Liver (tissue), 9 donors: Measurements from ENCODE around the gene RHBDD3. TPM values are rescaled to one million over a fixed set of nuclear protein-coding genes. Genes with fewer than 3 reads are reported as not detected.
A peak's percentile ranks its signal among the peaks of the same experiment; 100 is the strongest.

Experiments
- DNase-seq: peaks from one replicate; pipeline ENCODE4 v3.0.0-alpha.2; 2017; ENCODE audit warnings: low spot score
- H3K27ac ChIP-seq, 2 donors: one replicate each; pipeline ENCODE4 v1.7.0; 2013; ENCODE audit warnings: inconsistent platforms in 2 of 2, low read length in 2 of 2, control low read depth in 1 of 2, low read depth in 1 of 2, mild to moderate bottlenecking in 1 of 2
- H3K27me3 ChIP-seq, 4 donors: one replicate each; pipeline versions ENCODE4 v1.6.1 to v1.7.0; 2013; ENCODE audit warnings: low read length in 3 of 4, inconsistent platforms in 1 of 4, mild to moderate bottlenecking in 1 of 4, moderate library complexity in 1 of 4; ENCODE audit not compliant: control insufficient read depth in 4 of 4, insufficient read depth in 4 of 4
- H3K36me3 ChIP-seq, 4 donors: one replicate each; pipeline versions ENCODE4 v1.6.1 to v1.7.0; 2013; ENCODE audit warnings: low read length in 3 of 4, mild to moderate bottlenecking in 3 of 4, low read depth in 1 of 4, moderate library complexity in 1 of 4; ENCODE audit not compliant: control insufficient read depth in 4 of 4, insufficient read depth in 3 of 4
- H3K4me1 ChIP-seq, 4 donors: one replicate each; pipeline versions ENCODE4 v1.6.1 to v1.7.0; 2013; ENCODE audit warnings: low read length in 3 of 4, mild to moderate bottlenecking in 3 of 4, moderate library complexity in 1 of 4; ENCODE audit not compliant: control insufficient read depth in 4 of 4, insufficient read depth in 4 of 4
- H3K4me3 ChIP-seq, 3 donors: one replicate each; pipeline versions ENCODE4 v1.6.1 to v1.7.0; 2013; ENCODE audit warnings: low read length in 3 of 3, control low read depth in 1 of 3, low read depth in 1 of 3, mild to moderate bottlenecking in 1 of 3
- H3K9ac ChIP-seq, 2 donors: one replicate each; pipeline ENCODE4 v1.7.0; 2013; ENCODE audit warnings: low read length in 2 of 2, mild to moderate bottlenecking in 2 of 2, moderate library complexity in 2 of 2, control low read depth in 1 of 2, low read depth in 1 of 2
- H3K9me3 ChIP-seq, 4 donors: one replicate each; pipeline versions ENCODE4 v1.6.1 to v1.7.0; 2013; ENCODE audit warnings: low read length in 3 of 4; ENCODE audit not compliant: control insufficient read depth in 4 of 4
- ATF3 ChIP-seq: IDR thresholded peaks from 2 replicates; pipeline ENCODE4 v1.6.1; 2016; ENCODE audit warnings: antibody characterized with exemption
- EGR1 ChIP-seq, 2 donors: IDR thresholded peaks; 2 replicates each; pipeline ENCODE4 v1.6.1; 2016 to 2018; ENCODE audit warnings: antibody characterized with exemption in 2 of 2, low read depth in 2 of 2
- FOXA1 ChIP-seq: IDR thresholded peaks from 2 replicates; pipeline ENCODE4 v1.6.1; 2016; ENCODE audit warnings: antibody characterized with exemption
- FOXA2 ChIP-seq: IDR thresholded peaks from 2 replicates; pipeline ENCODE4 v1.6.1; 2016; ENCODE audit warnings: antibody characterized with exemption
- GABPA ChIP-seq, 2 donors: IDR thresholded peaks in 1 of 2; conservative IDR thresholded peaks in 1 of 2; 2 replicates each; pipeline ENCODE4 v1.6.1; 2016; ENCODE audit warnings: antibody characterized with exemption in 2 of 2, mild to moderate bottlenecking in 1 of 2, moderate library complexity in 1 of 2
- HNF4A ChIP-seq, 2 donors: conservative IDR thresholded peaks; 2 replicates each; pipeline ENCODE4 v1.6.1; 2016; ENCODE audit warnings: antibody characterized with exemption in 2 of 2, mild to moderate bottlenecking in 2 of 2
- HNF4G ChIP-seq: IDR thresholded peaks from 2 replicates; pipeline ENCODE4 v1.6.1; 2016; ENCODE audit warnings: antibody characterized with exemption
- JUND ChIP-seq, 2 donors: IDR thresholded peaks; 2 replicates each; pipeline ENCODE4 v1.6.1; 2016; ENCODE audit warnings: antibody characterized with exemption in 2 of 2
- MAX ChIP-seq: IDR thresholded peaks from 2 replicates; pipeline ENCODE4 v1.6.1; 2016; ENCODE audit warnings: antibody characterized with exemption
- NR2F2 ChIP-seq: IDR thresholded peaks from 2 replicates; pipeline ENCODE4 v1.6.1; 2016; ENCODE audit warnings: antibody characterized with exemption
- RAD21 ChIP-seq, 2 donors: IDR thresholded peaks; 2 replicates each; pipeline ENCODE4 v1.6.1; 2016; ENCODE audit warnings: antibody characterized with exemption in 2 of 2, mild to moderate bottlenecking in 2 of 2
- REST ChIP-seq: IDR thresholded peaks from 2 replicates; pipeline ENCODE4 v1.6.1; 2016; ENCODE audit warnings: antibody characterized with exemption, mild to moderate bottlenecking
- RXRA ChIP-seq, 2 donors: IDR thresholded peaks; 2 replicates each; pipeline ENCODE4 v1.6.1; 2017 to 2018; ENCODE audit warnings: antibody characterized with exemption in 2 of 2, mild to moderate bottlenecking in 1 of 2
- TAF1 ChIP-seq: conservative IDR thresholded peaks from 2 replicates; pipeline ENCODE4 v1.6.1; 2016; ENCODE audit warnings: antibody characterized with exemption, mild to moderate bottlenecking
- YY1 ChIP-seq: IDR thresholded peaks from 2 replicates; pipeline ENCODE4 v1.6.1; 2016; ENCODE audit warnings: antibody characterized with exemption, mild to moderate bottlenecking
- ZBTB33 ChIP-seq: IDR thresholded peaks from 2 replicates; pipeline ENCODE4 v1.6.1; 2016; ENCODE audit warnings: antibody characterized with exemption
- WGBS: extraction: QIAGEN DNeasy Blood & Tissue Kit; methylation state at CpG from one replicate; pipeline ENCODE4 v1.1.7; 2013; 5-methylcytosine and 5-hydroxymethylcytosine counted together
- polyA plus RNA-seq, 2 donors: library from polyadenylated mRNA; stranded (reverse) in 1 of 2; unstranded in 1 of 2; fragments of 200-250 nt in 1 of 2; fragments of >200 nt in 1 of 2; fragmentation: Nextera tagmentation in 1 of 2; extraction: Ambion mirVana in 1 of 2; gene quantifications; one replicate each; pipeline versions ENCODE4 v1.2.1 to v1.2.3, GENCODE V29; 2013 to 2015
- total RNA-seq, 2 donors: library from RNA; depleted of rRNA; stranded (reverse); fragments of >200 nt; gene quantifications; one replicate each; pipeline ENCODE4 v1.2.3, GENCODE V29; 2014
- donor health status: healthy.
- donor health status: healthy.
- donor health status: healthy.
- donor health status: healthy.
- donor health status: healthy.

Gene RHBDD3
- total and polyA plus RNA-seq, 4 donors = 14.3 to 26.5 (median 18.3) TPM

- H3K36me3 ChIP-seq = no peaks in the 10 kb centered on the region
- peaks cover 0 to 4% (median 0%) of the 10 kb centered on the region in 4 donors for H3K27me3 ChIP-seq
- H3K9ac ChIP-seq = no peak overlapping the region
- H3K27ac ChIP-seq = peak overlapping the region; percentile 9 to 36
- no peak for DNase-seq
- TF ChIP-seq HNF4A (conservative IDR thresholded peaks at IDR 0.05) (no peak), NR2F2 (peak; percentile 62)
- 77% methylated on average over 28 of the region's 28 CpGs for WGBS
- H3K4me3 ChIP-seq = no peak overlapping the region
- H3K9me3 ChIP-seq = no peaks in the 10 kb centered on the region
- H3K4me1 ChIP-seq = peaks cover 18 to 66% (median 31%) of the 10 kb centered on the region in 4 donors
These were observed 42.5 kb upstream of the RHBDD3 start for GRCh38 chr22:29310065-29310862.

GRCh38 chr22:29309332-29310064 is 41.7 kb upstream of the RHBDD3 start:
- H3K36me3 ChIP-seq = no peaks in the 10 kb centered on the region
- H3K4me1 ChIP-seq = peaks cover 17 to 58% (median 25%) of the 10 kb centered on the region in 4 donors
- 77% methylated on average over 21 of the region's 21 CpGs for WGBS
- no peaks in the 10 kb centered on the region for H3K9me3 ChIP-seq
- H3K4me3 ChIP-seq = peak overlapping the region in 1 of 3 donors; percentile 0
- H3K27ac ChIP-seq = peak overlapping the region in 1 of 2 donors; percentile 25
- peaks cover 0 to 4% (median 0%) of the 10 kb centered on the region in 4 donors for H3K27me3 ChIP-seq
- no peak for TF ChIP-seq ATF3
- no peak for TF ChIP-seq EGR1 (IDR thresholded peaks at IDR 0.05; ENCODE audit: low read depth in 2 of 2)
- TF ChIP-seq HNF4G = no peak
- TF ChIP-seq GABPA (IDR thresholded peaks at IDR 0.05 in 1 of 2, conservative IDR thresholded peaks at IDR 0.05 in 1 of 2) = no peak
- TF ChIP-seq YY1 = no peak
- TF ChIP-seq REST = no peak
- TF ChIP-seq NR2F2 = no peak
- no peak for TF ChIP-seq HNF4A (conservative IDR thresholded peaks at IDR 0.05)
- TF ChIP-seq RXRA (IDR thresholded peaks at IDR 0.05) = no peak
- TF ChIP-seq ZBTB33 = no peak
- TF ChIP-seq JUND (IDR thresholded peaks at IDR 0.05) = no peak
- no peak for TF ChIP-seq TAF1
- TF ChIP-seq MAX = no peak
- no peak for TF ChIP-seq FOXA2
- no peak for TF ChIP-seq FOXA1
- no peak for TF ChIP-seq RAD21 (IDR thresholded peaks at IDR 0.05)
- DNase-seq = peak; percentile 63
- no peak overlapping the region for H3K9ac ChIP-seq
